ENCODE measurements around the gene FAM185A.

DNA sequence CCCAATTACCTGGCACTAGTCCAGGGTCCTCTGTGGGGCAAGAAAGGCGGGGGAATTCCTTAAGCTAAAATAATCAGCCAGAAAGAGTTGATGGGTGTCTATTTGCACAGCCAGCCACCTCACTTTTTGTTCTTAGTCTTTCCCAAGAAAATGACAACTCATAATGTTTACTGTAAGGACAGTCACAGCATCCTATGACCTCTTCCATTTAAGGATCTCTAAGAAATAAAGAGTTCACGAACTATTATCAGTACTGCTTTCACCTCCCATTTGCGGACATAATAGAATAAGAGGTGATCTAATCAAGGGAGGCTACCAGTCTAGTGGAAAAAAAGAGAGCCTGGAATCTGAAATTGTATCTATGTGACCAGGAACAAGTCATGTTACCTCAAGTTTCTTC lies 91.6 kb downstream of the FAM185A start:
- TF ChIP-seq, protein P1, sequence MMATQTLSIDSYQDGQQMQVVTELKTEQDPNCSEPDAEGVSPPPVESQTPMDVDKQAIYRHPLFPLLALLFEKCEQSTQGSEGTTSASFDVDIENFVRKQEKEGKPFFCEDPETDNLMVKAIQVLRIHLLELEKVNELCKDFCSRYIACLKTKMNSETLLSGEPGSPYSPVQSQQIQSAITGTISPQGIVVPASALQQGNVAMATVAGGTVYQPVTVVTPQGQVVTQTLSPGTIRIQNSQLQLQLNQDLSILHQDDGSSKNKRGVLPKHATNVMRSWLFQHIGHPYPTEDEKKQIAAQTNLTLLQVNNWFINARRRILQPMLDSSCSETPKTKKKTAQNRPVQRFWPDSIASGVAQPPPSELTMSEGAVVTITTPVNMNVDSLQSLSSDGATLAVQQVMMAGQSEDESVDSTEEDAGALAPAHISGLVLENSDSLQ (IDR thresholded peaks at IDR 0.05) = no peak
- TF ChIP-seq FOXK2 (IDR thresholded peaks at IDR 0.05) = no peak
- TF ChIP-seq ELF4 (IDR thresholded peaks at IDR 0.05) = no peak
- TF ChIP-seq SUZ12 (IDR thresholded peaks at IDR 0.05) = no peak
- TF ChIP-seq BHLHE40 (IDR thresholded peaks at IDR 0.05; ENCODE audit: borderline replicate concordance) = no peak

Data from HEK293T (cell line).